B cell (primary cell): ENCODE data around the gene STK17A.

Source experiments
- EZH2 ChIP-seq: IDR thresholded peaks from 2 replicates; pipeline ENCODE4 v1.6.1; 2012; ENCODE audit warnings: borderline replicate concordance, low read depth, mild to moderate bottlenecking, moderate library complexity, low read length; ENCODE audit not compliant: insufficient read depth, poor library complexity, severe bottlenecking
- TF ChIP-seq, protein P1 (sequence below): fragments of 200-600 bp; IDR thresholded peaks from one replicate; pipeline ENCODE4 v1.8.0; 2022; ENCODE audit warnings: antibody characterized with exemption, mild to moderate bottlenecking

DNA sequence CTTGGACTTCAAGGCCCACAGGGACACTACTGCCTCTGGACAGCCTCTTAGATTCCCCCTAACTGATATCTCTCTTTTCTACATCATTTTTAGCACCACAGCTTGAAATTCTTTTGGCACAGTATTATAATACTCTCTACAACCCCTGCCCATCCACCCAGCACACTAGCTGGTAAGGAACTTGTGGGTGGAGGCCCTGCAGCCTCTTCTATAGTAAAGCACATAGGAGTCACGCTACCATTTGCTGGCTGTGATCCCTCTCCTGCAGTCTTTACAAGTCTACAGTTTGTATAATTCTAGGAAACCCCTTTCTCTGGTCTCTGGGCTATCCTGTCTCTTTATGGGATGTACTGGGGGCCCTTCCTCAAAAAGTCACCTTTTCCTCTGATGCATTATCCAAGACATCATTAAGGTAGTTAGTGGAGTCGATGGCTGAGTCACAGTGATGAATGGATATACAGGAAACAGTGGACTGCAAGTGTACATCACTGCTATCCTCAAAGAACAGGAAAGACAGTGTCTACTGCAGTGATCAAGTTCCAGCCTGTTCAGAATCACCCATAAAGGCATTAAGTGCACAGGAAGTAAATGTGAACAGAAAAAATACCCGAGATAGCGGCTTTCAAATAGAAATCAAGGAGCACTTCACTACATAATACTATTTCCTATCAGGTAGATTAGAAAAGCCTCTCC lies 54.4 kb downstream of the STK17A start:
- TF ChIP-seq, protein P1, sequence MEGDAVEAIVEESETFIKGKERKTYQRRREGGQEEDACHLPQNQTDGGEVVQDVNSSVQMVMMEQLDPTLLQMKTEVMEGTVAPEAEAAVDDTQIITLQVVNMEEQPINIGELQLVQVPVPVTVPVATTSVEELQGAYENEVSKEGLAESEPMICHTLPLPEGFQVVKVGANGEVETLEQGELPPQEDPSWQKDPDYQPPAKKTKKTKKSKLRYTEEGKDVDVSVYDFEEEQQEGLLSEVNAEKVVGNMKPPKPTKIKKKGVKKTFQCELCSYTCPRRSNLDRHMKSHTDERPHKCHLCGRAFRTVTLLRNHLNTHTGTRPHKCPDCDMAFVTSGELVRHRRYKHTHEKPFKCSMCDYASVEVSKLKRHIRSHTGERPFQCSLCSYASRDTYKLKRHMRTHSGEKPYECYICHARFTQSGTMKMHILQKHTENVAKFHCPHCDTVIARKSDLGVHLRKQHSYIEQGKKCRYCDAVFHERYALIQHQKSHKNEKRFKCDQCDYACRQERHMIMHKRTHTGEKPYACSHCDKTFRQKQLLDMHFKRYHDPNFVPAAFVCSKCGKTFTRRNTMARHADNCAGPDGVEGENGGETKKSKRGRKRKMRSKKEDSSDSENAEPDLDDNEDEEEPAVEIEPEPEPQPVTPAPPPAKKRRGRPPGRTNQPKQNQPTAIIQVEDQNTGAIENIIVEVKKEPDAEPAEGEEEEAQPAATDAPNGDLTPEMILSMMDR: no peak
- no peak for TF ChIP-seq EZH2
